ENCODE measurements around the gene CDC42BPB.

The CDC42BPB gene

DNA sequence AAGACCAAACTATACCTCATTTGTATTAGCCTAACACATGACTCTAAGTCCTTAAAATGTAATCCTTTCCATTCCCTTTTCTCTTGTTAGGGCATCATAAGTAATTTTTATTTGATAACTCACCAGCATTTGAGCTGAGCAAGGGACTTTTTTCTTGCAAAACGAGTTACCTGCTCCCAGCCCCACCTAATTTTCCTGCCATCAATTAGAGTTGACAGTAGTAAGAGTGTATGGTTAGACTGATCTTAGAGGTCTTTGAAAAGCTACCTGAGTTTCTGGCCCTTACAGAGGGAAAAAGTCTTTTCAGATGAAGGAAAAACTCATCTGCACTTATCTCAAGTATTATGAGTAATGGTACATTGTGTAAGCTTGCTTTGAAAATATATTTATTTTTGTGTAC lies 168.6 kb downstream of the CDC42BPB start:
- no peak for DNase-seq

DNA sequence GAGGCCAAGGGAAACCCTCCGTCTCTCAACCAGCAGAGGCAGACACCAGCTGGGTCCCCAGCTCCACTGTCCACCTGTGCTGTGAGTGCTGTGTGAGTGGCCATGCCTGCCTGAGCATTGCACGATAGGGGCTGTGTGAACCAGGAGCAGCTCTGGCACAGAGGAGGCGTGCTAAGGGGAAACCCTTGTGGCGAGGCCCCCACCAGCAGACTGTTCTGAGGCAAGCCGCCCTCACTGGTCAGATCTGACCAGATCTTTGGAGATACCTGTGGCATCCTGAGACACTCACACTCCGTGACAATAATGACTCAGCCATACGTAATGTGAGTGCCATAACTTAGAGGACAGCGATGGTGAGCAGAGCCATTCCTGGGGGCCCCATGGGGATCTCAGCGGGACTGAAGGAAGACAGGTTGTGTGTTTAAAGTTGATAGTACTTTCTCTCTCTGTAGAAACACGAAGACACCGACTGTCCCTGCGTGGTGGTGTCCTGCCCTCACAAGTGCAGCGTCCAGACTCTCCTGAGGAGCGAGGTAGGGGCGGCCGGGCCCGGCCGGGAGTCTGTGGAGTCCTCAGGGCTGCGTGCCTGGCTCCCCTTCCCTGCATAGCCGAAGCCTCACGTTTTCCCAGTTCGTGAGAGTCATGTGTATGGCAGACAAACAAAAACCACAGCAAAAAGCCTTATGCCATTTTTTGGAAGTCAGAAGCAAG lies 171.5 kb downstream of the CDC42BPB start:
- no peak for DNase-seq

DNA sequence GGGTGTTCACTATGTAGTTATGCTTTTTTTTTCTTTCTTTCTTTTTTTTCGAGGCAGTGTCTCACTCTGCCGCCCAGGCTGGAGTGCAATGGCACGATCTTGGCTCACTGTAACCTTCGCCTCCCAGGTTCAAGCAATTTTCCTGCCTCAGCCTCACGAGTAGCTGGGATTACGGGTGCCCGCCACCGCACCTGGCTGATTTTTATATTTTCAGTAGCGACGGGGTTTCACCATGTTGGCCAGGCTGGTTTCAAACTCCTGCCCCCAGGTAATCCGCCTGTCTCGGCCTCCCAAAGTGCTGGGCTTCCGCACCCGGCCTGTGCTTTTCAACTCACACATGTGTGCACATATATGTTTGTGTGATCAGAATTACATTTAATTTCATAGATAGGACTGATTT lies 173.8 kb downstream of the CDC42BPB start:
- no peak for DNase-seq

DNA sequence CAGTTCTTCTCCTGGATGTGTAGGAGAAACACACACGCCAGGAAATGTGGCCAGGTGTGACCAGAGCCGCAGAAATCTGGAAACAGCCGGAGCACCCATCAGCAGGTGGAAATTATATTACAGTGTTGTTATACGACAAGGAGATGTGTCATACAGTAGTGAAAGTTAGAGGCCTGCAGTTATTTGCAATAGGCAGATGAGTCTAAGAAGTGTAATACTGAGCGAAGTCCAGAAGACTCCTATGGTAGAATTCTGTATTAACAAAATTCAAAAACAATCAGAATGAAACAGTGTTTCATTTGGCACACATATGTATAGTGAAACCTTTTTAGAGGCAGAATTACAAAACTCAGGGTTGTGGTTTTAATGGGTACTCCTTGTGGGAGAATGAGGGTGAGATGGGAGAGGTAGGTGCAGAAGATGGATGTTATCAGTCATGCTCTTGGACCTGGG lies 174.2 kb downstream of the CDC42BPB start:
- DNase-seq: no peak
